Sciatic nerve (tissue), 2 donors: ENCODE results near the gene CDC42EP3. TPM values are rescaled to one million over a fixed set of nuclear protein-coding genes. Genes with fewer than 3 reads are reported as not detected.

Source experiments
- ATAC-seq: fragments of 200-7000 bp; cut with Tn5 transposase; one replicate; pipeline ENCODE4 v1.9.1; 2020; ENCODE audit warnings: mild to moderate bottlenecking, moderate library complexity
- DNase-seq: peaks from one replicate; pipeline ENCODE4 v3.0.0-alpha.2; 2020; ENCODE audit warnings: low spot score
- intact Hi-C: fragments of 100-400 bp; cut with DNase I; formaldehyde crosslinking; loops from one replicate; pipeline ENCODE4 v1.14.2; 2022
- total RNA-seq: library from RNA; stranded (reverse); fragmentation: NEBNext Ultra II Directional; extraction: Animal tissue kit (Norgen Biotek cat#: 25700); gene quantifications from one replicate; pipeline ENCODE4 v1.2.1, GENCODE V29; 2021
- donor health status: DM: no; HTN: no; CAD: no.
- donor health status: DM: no; HTN: no; CAD: no.

The CDC42EP3 gene
- total RNA-seq, 1 donor from 2014 or later: 53.1 TPM

- intact Hi-C loops: no loop called here
- DNase-seq (no peak), ATAC-seq (no peak)
Observed at GRCh38 chr2:37602702-37603101, 68.7 kb downstream of the CDC42EP3 start.

DNA sequence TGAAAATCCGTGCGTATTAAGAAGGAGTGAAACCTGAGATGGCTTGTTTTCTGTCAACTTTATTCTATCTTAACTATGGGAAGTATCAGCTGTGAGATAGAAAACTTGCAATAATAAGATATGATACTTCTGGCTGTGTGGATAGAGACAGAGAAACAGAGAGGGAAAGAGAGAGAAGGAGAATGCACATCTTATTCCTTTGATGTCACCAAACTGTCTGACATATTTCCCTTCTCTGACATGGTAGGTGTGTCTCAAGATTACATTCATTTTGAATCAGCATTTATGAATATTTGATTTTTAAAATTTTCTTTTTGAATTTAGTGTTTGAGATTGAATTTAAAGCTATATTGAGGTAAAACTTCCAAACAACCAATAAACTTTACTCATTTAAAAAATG lies 69.4 kb downstream of the CDC42EP3 start:
- ATAC-seq: no peak
- no peak for DNase-seq
- intact Hi-C loops: no loop called here

- no peak for DNase-seq
- intact Hi-C loops: no loop called here
- ATAC-seq: peak; percentile 70
Observed at GRCh38 chr2:37601569-37601968, 69.9 kb downstream of the CDC42EP3 start.

- DNase-seq (no peak), ATAC-seq (peak; percentile 15)
- intact Hi-C loops: no loop called here
Observed at GRCh38 chr2:37600735-37601134, 70.7 kb downstream of the CDC42EP3 start.

DNA sequence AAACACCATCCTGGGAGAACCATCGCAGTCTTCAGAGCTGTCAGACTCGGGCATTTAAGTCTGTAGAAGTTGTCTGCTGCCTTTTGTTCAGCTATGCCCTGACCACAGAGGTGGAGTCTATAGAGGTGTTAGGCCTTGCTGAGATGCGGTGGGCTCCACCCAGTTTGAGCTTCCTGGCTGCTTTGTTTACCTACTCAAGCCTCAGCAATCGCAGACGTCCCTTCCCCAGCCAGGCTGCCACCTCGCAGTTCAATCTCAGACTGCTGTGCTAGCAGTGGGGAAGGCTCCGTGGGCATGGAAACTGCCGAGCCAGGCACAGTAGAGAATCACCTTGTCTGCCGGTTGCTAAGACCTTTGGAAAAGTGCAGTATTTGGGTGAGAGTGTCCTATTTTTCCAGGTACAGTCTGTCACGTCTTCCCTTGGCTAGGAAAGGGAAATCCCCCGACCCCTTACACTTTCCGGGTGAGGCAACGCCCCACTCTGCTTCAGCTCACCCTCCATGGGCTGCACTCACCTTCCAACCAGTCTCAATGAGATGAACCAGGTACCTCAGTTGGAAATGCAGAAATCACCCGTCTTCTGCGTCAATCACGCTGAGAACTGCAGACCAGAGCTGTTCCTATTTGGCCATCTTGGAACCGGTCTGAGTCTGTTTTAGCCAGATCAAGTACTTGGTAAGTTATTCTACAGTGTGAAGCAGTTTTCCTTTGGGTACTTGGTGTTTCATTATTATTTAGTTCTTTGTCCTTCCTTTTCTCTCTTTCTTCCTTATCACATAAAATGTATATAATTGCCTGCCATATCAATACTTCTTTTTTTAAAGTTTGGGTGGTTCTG lies 71.5 kb downstream of the CDC42EP3 start:
- intact Hi-C loops: no loop called here
- no peak for DNase-seq
- ATAC-seq: no peak

- no peak for DNase-seq
- no peak for ATAC-seq
- intact Hi-C loops: no loop called here
Observed at GRCh38 chr2:37593694-37594093, 77.7 kb downstream of the CDC42EP3 start.

- no peak for DNase-seq
- intact Hi-C loops: no loop called here
- no peak for ATAC-seq
Observed at GRCh38 chr2:37593024-37593423, 78.4 kb downstream of the CDC42EP3 start.
